GM20000 (cell line): ENCODE measurements around the gene PIAS4.

Source experiments
- DNase-seq: peaks from one replicate; pipeline ENCODE4 v3.0.0; 2012; ENCODE audit warnings: low spot score
- TF ChIP-seq, protein P1 (sequence below): IDR thresholded peaks from 2 replicates; pipeline ENCODE4 v1.5.1; 2012; ENCODE audit warnings: mild to moderate bottlenecking, control low read depth; ENCODE audit errors: extremely low read depth, missing control alignments

PIAS4 gene

DNA sequence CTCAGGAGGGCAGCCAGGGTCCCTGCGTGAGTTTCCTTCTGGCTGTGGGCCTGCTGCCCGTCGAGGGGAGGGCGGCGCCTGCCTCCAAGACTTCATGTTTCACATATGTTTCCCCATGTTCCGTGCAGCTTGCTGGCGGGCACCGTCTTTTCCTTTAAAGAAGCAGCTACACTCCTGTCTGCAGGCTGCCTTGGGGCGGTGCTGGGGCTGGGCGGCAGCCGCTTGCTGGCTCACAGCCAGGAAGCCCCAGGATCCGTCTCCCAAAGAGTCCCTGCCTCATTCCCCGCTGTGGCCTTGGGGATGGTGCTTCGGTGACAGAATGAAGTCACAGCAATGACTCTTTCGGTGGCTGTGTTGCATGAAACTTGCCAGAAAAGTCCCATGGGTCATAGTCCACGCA is 24.9 kb downstream of the PIAS4 start:
- no peak for DNase-seq
- TF ChIP-seq, protein P1, sequence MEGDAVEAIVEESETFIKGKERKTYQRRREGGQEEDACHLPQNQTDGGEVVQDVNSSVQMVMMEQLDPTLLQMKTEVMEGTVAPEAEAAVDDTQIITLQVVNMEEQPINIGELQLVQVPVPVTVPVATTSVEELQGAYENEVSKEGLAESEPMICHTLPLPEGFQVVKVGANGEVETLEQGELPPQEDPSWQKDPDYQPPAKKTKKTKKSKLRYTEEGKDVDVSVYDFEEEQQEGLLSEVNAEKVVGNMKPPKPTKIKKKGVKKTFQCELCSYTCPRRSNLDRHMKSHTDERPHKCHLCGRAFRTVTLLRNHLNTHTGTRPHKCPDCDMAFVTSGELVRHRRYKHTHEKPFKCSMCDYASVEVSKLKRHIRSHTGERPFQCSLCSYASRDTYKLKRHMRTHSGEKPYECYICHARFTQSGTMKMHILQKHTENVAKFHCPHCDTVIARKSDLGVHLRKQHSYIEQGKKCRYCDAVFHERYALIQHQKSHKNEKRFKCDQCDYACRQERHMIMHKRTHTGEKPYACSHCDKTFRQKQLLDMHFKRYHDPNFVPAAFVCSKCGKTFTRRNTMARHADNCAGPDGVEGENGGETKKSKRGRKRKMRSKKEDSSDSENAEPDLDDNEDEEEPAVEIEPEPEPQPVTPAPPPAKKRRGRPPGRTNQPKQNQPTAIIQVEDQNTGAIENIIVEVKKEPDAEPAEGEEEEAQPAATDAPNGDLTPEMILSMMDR, result no peak

DNA sequence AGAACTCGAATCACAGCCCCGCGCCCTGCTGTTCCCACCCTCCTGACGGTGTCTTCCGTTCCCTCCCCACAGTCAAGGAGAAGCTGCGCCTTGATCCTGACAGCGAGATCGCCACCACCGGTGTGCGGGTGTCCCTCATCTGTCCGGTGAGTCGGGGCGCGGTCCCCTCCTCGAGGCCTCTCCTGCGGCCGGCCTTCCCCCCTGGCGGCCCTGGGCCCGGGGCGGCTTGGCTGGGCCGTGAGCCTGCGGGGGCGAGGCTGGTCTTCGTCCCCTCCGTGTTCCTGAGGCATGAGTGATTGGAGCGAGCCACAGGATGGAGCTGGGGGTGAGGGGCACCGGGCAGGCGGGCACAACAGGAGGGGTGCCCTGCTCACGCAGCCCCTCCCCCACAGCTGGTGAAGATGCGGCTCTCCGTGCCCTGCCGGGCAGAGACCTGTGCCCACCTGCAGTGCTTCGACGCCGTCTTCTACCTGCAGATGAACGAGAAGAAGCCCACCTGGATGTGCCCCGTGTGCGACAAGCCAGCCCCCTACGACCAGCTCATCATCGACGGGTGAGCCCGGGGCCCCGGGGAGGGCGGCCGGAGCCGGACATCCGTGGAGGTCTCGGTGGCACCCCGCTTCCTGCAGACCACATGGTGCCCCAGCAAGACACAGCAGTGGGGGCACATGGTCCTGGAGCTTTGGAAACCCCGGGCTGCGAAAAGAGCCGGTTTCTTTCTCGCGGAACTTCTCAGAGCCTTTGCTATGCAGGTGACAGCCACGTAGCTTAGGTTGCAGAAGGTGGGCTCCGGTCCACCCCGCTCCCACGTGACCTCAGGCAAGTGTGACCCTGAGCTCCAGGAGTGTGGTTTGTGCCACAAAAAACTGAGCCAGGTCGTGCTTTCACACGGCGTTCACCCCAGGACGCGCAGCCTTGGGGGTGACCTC is 25.8 kb downstream of the PIAS4 start:
- TF ChIP-seq, protein P1, result no peak
- no peak for DNase-seq

DNA sequence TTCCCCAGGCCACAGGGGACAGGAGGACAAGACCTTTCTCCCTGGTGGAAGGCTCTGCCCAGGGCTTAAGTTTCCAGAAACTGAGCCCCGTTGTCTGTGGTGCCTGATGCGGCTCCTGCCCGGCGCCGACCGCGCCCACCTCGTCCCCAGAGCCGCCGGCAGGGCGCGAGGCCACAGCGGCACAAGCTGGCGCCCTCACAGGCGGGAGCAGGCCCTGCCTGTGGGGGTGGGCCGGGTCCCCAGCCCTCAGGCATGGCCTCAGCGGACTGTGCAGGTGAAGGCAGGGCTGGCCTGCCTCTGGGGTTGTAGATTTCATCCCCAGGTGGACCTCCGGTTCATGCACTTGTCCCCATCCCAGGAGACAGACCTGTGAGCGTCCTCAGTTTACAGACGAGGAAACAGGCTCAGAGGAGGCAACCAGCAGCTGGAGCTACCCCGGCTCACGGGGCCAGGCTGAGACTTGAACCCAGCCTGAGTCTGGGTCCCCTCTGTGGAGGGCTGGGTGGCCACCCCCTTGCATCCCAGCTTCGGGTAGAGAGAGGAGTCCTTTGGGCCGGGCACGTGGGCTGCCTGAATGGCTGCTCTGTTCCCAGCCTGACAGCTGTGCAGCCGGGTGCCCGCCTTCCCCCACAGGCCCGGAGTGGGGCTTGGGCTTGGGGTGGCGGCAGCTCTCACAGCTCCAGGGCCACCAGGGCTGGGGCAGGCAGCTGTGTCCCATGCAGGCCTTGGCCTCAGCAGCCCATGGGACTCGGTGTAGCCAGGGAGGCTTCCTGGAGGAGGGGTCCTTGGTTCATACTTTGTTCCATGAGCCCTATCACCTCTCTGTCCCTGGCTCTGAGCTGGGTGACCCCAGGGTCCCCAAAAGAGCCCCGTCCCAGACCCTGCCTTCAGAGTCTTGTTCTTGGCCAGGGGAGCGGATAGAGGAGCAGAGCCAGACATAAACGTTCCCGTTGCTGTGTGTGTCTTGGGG is 26.8 kb downstream of the PIAS4 start:
- TF ChIP-seq, protein P1, result no peak
- DNase-seq, result no peak

- TF ChIP-seq, protein P1, result no peak
- DNase-seq, result no peak
Observed at GRCh38 chr19:4035018-4035566, 27.6 kb downstream of the PIAS4 start.

- DNase-seq, result no peak
- TF ChIP-seq, protein P1, result no peak
Observed at GRCh38 chr19:4035582-4035981, 28.0 kb downstream of the PIAS4 start.

DNA sequence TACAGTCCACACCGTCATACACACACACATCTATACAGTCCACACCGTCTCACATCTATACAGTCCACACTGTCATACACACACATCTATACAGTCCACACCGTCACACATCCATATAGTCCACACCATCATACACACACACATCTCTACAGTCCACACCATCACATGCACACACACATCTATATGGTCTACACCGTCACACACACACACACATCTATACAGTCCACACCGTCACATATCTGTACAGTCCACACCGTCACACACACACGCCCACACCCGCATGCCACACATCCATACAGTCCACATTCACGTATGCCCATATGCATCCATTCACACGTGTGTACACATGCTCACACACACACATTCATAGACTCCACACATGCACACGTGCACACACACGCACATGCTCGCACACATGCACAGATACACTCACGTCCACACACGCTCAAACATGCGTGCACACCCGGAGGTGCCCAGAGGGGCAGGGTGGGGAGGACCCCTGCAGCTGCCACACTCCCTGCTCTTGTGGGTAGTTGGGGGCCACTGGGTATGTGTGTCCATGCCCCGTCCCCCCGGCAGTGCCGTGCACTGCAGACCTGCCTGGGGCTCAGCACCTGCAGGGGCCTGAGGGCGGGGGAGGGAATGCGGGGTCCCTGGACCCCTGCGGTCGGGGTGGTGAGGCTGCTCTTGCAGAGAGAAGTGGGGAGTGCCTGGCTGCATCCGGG is 29.2 kb downstream of the PIAS4 start:
- TF ChIP-seq, protein P1, result no peak
- DNase-seq, result no peak
